HG02623 (cell line): ENCODE measurements around the gene MRPL17.
A peak's percentile ranks its signal among the peaks of the same experiment; 100 is the strongest.
"Not testable (repeated sequence)": the region's sequence is repeated elsewhere in the genome, so short reads cannot be mapped to it uniquely, and the experiment has no call there.

Source experiments
- ATAC-seq: cut with Tn5 transposase; IDR thresholded peaks from one replicate; pipeline ENCODE4 v1.9.1; 2021; ENCODE audit warnings: moderate library complexity; ENCODE audit not compliant: unreplicated experiment

Gene MRPL17

GRCh38 chr11:6684068-6684467 is 928 bp upstream of the MRPL17 start:
- ATAC-seq, result not testable (repeated sequence)

GRCh38 chr11:6682591-6682935 is 577 bp downstream of the MRPL17 start:
- no peak for ATAC-seq

GRCh38 chr11:6681949-6682348 is 1.2 kb downstream of the MRPL17 start:
- no peak for ATAC-seq

- no peak for ATAC-seq
Measured at GRCh38 chr11:6681505-6681904, 1.6 kb downstream of the MRPL17 start.

- ATAC-seq, result no peak
Measured at GRCh38 chr11:6677018-6677417, 6.1 kb downstream of the MRPL17 start.

- no peak for ATAC-seq
Measured at GRCh38 chr11:6674862-6675261, 8.3 kb downstream of the MRPL17 start.

- no peak for ATAC-seq
Measured at GRCh38 chr11:6674219-6674597, 8.9 kb downstream of the MRPL17 start.

GRCh38 chr11:6673523-6674218 is 9.5 kb downstream of the MRPL17 start:
- ATAC-seq, result no peak

- no peak for ATAC-seq
Measured at GRCh38 chr11:6671991-6672390, 11.1 kb downstream of the MRPL17 start.

GRCh38 chr11:6670202-6670830 is 12.8 kb downstream of the MRPL17 start:
- ATAC-seq, result no peak

- peak; percentile 70 for ATAC-seq
Measured at GRCh38 chr11:6667733-6668374, 15.3 kb downstream of the MRPL17 start.

GRCh38 chr11:6666302-6667183 is 16.6 kb downstream of the MRPL17 start:
- no peak for ATAC-seq

- ATAC-seq, result no peak
Measured at GRCh38 chr11:6664551-6664950, 18.6 kb downstream of the MRPL17 start.

GRCh38 chr11:6663794-6664469 is 19.2 kb downstream of the MRPL17 start:
- no peak for ATAC-seq

GRCh38 chr11:6660712-6661111 is 22.4 kb downstream of the MRPL17 start:
- ATAC-seq, result no peak

GRCh38 chr11:6658647-6659046 is 24.5 kb downstream of the MRPL17 start:
- no peak for ATAC-seq

GRCh38 chr11:6657346-6657745 is 25.8 kb downstream of the MRPL17 start:
- ATAC-seq, result no peak

GRCh38 chr11:6656936-6657335 is 26.2 kb downstream of the MRPL17 start:
- no peak for ATAC-seq

GRCh38 chr11:6656584-6656915 is 26.6 kb downstream of the MRPL17 start:
- no peak for ATAC-seq

GRCh38 chr11:6655790-6656583 is 27.2 kb downstream of the MRPL17 start, which contains the start of gene DCHS1:
Gene DCHS1 (minus strand): TSS chr11:6655809. CDS start chr11:6641613, 14,196 bp downstream.
- ATAC-seq, result no peak
